Testis (tissue), 3 donors: ENCODE measurements around the gene TAMALIN. TPM values are rescaled to one million over a fixed set of nuclear protein-coding genes. Genes with fewer than 3 reads are reported as not detected.

ENCODE experiments used
- DNase-seq: peaks from one replicate; pipeline ENCODE4 v3.0.0-alpha.2; 2019
- H3K27ac ChIP-seq, 2 donors: fragments of 200-600 bp; sonication (generic); one replicate each; pipeline ENCODE4 v1.5.1; 2019
- H3K27me3 ChIP-seq: fragments of 200-600 bp; sonication (generic); one replicate; pipeline ENCODE4 v1.5.1; 2019
- H3K36me3 ChIP-seq: fragments of 200-600 bp; sonication (generic); one replicate; pipeline ENCODE4 v1.5.1; 2017; ENCODE audit warnings: low read depth; ENCODE audit errors: missing control alignments
- H3K4me1 ChIP-seq: fragments of 200-600 bp; sonication (generic); one replicate; pipeline ENCODE4 v1.5.1; 2019
- H3K4me3 ChIP-seq, 2 donors: fragments of 200-600 bp; sonication (generic); one replicate each; pipeline ENCODE4 v1.5.1; 2017 to 2019
- H3K9me3 ChIP-seq: fragments of 200-600 bp; sonication (generic); one replicate; pipeline ENCODE4 v1.5.1; 2017
- CTCF ChIP-seq, 3 experiments: fragments of 450-650 bp in 2 of 3; fragments of 200-600 bp in 1 of 3; sonication (generic) in 1 of 3; IDR thresholded peaks; one replicate each; pipeline ENCODE4 v1.5.1; 2016 to 2019; ENCODE audit warnings: antibody characterized with exemption in 3 of 3, mild to moderate bottlenecking in 2 of 3, moderate library complexity in 1 of 3
- POLR2A ChIP-seq: fragments of 450-650 bp; IDR thresholded peaks from one replicate; pipeline ENCODE4 v1.6.1; 2017; ENCODE audit warnings: antibody characterized with exemption, mild to moderate bottlenecking, moderate library complexity
- WGBS, 2 donors: methylation state at CpG; one replicate each; pipeline ENCODE4 v1.1.5; 2018; 5-methylcytosine and 5-hydroxymethylcytosine counted together
- intact Hi-C: fragments of 100-400 bp; cut with DNase I; formaldehyde crosslinking; loops from one replicate; pipeline ENCODE4 v1.15.1; 2023; ENCODE audit warnings: low total_unique reads
- polyA plus RNA-seq: library from polyadenylated mRNA; stranded (reverse); fragments of 350-450 nt; fragmentation: Illumina TruSeq; extraction: RNeasy Lipid Tissue Mini Kit (QIAGEN cat#74804); gene quantifications from one replicate; pipeline ENCODE4 v1.2.3, GENCODE V29; 2014; ENCODE audit warnings: low read depth, low replicate concordance; ENCODE audit not compliant: insufficient read depth
- total RNA-seq, 2 donors: library from RNA; depleted of rRNA; stranded (reverse); fragments of >200 nt; gene quantifications; one replicate each; pipeline ENCODE4 v1.2.3, GENCODE V29; 2016

Gene TAMALIN
- total and polyA plus RNA-seq, 3 donors from 2014 or later: 7.7 to 10.4 (median 8.9) TPM

GRCh38 chr12:52013626-52014310, 7.0 kb downstream of the TAMALIN start:
- WGBS, 2 donors: 80 to 84% methylated on average over 16 of the region's 16 CpGs
- Histone ChIP-seq H3K36me3 (no peaks in the 10 kb centered on the region), H3K27me3 (no peaks in the 10 kb centered on the region), H3K9me3 (no peaks in the 10 kb centered on the region), H3K4me1 (peaks cover 27% of the 10 kb centered on the region), H3K4me3 (peak overlapping the region in 1 of 2 donors; percentile 5), H3K27ac (no peak overlapping the region)
- intact Hi-C loops: no loop called here
- DNase-seq: no peak
- no peak for TF ChIP-seq POLR2A
- no peak for TF ChIP-seq CTCF (IDR thresholded peaks at IDR 0.05)

- H3K9me3 ChIP-seq: no peaks in the 10 kb centered on the region
- intact Hi-C loops: no loop called here
- H3K27ac ChIP-seq: no peak overlapping the region
- peaks cover 17% of the 10 kb centered on the region for H3K4me1 ChIP-seq
- H3K36me3 ChIP-seq: no peaks in the 10 kb centered on the region
- H3K4me3 ChIP-seq: peak overlapping the region in 1 of 2 donors; percentile 38
- H3K27me3 ChIP-seq: no peaks in the 10 kb centered on the region
- no peak for TF ChIP-seq CTCF (IDR thresholded peaks at IDR 0.05)
- DNase-seq: peak; percentile 48
- 49 to 60% methylated on average over 13 to 93 of the region's 93 CpGs for WGBS, 2 donors
Observed at GRCh38 chr12:52014567-52015530, 8.1 kb downstream of the TAMALIN start.

GRCh38 chr12:52015532-52016041, 8.8 kb downstream of the TAMALIN start:
- H3K4me3 ChIP-seq: peak overlapping the region in 1 of 2 donors; percentile 38
- no peaks in the 10 kb centered on the region for H3K36me3 ChIP-seq
- DNase-seq: no peak
- TF ChIP-seq CTCF (IDR thresholded peaks at IDR 0.05) (no peak), POLR2A (no peak)
- intact Hi-C loops: no loop called here
- H3K27ac ChIP-seq: no peak overlapping the region
- H3K4me1 ChIP-seq: peaks cover 12% of the 10 kb centered on the region
- H3K9me3 ChIP-seq: no peaks in the 10 kb centered on the region
- 50 to 77% methylated on average over 3 to 10 of the region's 10 CpGs for WGBS, 2 donors
- no peaks in the 10 kb centered on the region for H3K27me3 ChIP-seq

- intact Hi-C loops: no loop called here
- no peak for DNase-seq
- Histone ChIP-seq H3K4me1 (peaks cover 3% of the 10 kb centered on the region), H3K27ac (no peak overlapping the region), H3K36me3 (no peaks in the 10 kb centered on the region), H3K4me3 (no peak overlapping the region), H3K9me3 (no peaks in the 10 kb centered on the region), H3K27me3 (no peaks in the 10 kb centered on the region)
- 83 to 98% methylated on average over 4 of the region's 4 CpGs for WGBS, 2 donors
- TF ChIP-seq CTCF (IDR thresholded peaks at IDR 0.05): no peak
- no peak for TF ChIP-seq POLR2A
Observed at GRCh38 chr12:52018433-52019112, 11.8 kb downstream of the TAMALIN start.
